NOMO-1 (cell line): ENCODE measurements around the gene L3MBTL3.
"Not testable (repeated sequence)": the region's sequence is repeated elsewhere in the genome, so short reads cannot be mapped to it uniquely, and the experiment has no call there.

Experiments
- DNase-seq, 2 experiments: peaks; one replicate each; lab custom pipeline; 2025; ENCODE audit not compliant: unreplicated experiment in 2 of 2; lab: John Stamatoyannopoulos, UW

Gene L3MBTL3

DNA sequence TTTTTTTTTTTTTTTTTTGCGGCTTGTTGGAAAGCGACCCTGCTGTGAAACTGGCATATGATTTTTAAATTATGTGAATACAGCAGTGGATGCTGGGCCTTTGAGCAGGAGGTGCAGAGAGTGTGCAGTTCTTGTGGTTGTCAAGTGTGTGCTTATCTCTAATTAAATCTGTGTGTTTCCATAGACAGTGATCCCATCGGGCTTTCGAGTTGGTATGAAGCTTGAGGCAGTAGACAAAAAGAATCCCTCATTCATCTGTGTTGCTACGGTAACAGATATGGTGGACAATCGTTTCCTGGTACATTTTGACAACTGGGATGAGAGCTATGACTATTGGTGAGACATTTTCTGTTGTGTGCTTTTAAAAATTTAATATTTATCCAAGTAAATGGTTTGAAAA lies 52.4 kb downstream of the L3MBTL3 start:
- DNase-seq: no peak

DNA sequence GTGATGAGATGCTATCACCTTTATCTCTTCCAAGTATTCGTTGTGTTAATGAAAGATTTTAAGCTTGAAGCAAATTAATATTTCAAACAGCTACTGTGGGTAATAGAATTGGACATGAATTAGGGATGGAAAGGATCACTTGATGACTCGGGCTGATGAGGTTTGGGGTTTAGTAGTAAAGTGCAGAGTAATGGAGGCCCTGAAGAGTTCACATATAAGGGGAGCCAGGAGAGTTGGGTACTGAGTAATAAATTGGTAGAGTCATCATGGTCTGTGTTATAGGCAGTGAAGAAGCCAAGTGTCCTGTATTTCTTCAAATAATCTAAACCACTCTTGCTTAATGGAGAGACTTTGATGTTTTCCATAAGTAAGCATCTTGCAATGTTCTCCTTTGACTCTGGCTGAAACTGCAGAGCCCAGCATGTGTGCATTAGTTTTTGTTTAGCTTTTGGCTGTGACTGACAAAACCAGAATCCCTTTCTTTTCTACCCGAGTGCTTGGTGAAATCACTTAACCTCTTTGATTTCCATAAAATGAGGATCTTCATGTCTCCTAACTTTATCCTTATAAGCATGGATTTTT lies 57.6 kb downstream of the L3MBTL3 start:
- no peak for DNase-seq

DNA sequence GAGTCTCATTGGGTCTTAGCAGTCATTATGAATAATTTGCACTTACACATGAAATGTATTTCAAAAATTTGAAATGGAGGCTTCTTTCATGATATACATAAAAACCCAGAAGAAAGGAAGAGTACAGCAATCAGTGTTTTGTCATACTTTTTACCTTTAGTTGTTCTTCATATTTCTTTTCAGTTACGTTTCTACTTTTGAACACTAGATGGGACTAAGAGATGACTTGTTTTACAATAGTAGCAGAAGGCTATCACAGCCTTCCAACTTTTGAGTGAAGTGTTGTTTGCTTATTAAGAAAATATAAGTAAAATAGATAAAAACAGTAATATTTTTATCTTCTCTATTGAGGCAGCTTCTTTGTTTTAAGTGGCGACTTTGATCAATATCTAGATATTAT lies 58.1 kb downstream of the L3MBTL3 start:
- no peak for DNase-seq

DNA sequence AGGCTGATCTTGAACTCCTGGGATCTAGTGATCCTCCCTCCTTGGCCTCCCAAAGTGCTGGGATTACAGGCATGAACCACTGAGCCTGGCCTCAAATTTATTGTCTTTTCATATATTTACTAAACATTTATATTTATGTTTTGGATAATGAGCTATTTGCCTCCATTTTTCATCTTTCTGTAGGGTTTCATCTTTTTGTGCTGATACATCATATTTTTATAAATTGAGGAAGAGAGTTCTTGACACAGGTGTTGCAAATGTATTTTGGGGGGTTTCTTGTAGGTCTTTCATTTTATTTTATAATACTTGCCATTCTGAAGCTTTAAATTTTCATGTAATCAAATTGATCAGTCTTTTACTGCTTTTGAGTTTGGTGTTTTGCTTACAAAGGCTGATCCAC lies 72.4 kb downstream of the L3MBTL3 start:
- no peak for DNase-seq

DNA sequence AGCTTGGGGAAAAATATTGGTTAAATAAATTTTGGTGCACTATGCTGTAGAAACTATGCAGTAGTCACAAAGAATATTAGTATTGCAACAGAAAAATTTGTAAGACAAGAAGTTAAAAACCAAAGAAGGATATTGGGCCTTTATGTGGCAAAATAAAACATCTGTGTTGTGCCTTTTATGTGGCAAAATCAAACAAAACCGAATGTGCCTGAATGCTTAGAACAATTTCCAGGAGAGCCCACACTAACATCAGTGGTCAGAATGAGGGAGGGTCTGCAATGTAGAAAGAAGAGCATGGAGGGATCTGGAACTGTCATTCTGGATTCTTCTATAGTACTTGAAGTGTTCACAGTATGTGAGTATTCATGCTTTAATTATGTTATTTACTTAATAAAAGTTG lies 75.2 kb downstream of the L3MBTL3 start:
- DNase-seq: no peak

DNA sequence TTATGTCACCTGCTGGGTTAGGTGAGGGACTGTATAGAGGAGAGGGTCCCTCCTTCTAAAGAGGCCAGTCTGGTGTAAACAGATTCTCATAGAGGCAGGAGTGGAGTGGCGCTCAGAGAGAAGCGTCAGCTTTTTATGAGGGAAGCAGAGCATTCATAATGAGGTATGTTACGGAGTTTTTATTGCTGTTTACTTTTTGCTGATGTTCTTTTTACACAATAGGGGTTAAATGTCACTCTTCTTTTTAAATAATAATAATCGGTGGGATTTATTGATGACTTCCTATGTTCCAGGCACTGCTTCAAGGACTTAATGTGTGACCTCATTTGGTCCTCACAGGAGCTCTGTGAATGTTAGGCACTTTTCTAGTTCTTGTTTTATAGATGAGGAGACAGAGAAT lies 79.9 kb downstream of the L3MBTL3 start:
- no peak for DNase-seq

DNA sequence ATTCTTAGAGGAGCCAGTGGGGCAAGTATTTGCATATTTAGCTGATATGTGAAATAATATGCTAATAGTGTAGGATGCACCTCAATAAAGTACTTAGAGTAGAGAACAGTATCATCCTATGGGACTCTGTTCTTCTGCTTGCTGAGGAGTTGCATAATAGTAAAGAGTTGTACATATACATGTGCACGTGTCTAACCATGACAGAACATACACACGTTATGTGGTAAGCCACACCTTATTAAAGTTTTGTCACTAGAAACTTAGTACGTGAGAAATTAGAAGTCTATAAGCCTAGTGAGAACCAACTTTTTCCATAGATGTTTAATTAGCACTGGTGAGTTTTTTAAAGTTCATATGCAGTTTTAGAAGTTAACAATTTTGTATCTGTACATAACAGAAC lies 80.7 kb downstream of the L3MBTL3 start:
- DNase-seq: no peak

DNA sequence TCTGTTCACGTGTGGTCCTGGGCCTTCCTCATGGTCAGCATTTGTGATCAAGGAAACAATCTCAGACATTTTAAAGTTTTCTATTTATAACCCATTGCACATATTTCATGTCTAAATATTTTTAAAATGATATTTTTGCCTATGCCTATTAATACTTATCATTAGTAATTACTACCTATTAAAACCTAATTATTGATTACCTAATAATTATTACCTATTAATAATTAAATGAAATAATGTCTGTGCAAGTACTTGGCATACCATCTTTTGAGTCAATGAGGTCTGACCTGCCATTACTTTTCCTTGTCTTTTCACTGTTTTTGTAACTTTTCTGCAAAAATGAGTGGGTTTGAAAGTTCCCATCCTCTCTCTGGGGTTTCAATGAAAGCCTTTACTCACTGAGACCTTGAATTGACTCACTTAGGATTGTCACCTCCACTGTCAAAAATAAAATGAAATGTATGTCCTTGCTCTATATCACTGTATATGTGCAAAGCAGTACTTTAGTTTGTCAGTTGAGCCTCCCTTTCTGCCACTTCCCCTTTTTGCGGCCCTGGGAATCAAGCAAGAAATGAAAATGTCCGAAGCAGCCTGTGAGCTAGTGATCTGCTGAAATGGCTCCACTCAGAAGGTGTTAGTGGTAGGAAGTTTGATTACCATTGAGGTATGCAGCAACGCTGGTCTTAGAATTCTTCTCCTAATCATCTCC lies 87.8 kb downstream of the L3MBTL3 start:
- peak; percentile 59 to 75 for DNase-seq

DNA sequence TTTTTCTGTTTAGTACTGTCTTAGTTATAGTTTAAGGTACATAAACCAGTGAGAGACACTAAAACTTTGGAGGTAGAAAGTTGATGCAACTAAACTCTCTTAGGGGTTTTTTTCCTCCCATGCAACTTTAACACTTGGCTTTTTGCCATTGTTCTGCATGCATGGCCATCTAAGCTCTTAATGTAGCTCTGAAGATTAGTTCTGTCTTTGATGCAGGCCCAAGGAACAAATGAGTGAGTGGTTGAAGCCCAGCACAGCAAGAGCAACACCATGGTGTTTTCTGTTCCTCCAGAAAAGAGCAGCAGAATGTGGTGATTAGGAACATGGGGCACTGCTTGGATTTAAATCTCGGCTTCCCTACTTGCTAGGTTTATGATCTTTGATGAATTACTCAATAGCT lies 89.3 kb downstream of the L3MBTL3 start:
- DNase-seq: no peak

DNA sequence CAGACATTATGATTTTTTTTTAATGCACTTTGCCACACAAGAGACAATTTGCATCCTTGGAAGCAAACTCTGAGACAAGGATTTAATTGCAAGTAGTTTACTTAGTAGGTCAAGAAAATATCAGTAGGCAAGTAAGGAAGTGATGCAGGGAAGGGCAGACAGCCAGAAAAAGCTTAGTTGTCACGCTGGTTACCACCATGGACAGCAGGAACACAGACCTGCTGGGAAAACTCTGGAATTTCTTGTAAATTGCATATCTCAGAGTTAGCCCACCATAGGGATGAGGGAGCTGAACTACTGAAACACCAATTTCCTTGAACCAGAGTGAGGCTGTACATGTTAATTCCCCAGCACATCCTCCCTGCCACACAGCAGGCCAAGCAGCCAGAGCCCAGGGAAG lies 92.7 kb downstream of the L3MBTL3 start:
- DNase-seq: no peak

DNA sequence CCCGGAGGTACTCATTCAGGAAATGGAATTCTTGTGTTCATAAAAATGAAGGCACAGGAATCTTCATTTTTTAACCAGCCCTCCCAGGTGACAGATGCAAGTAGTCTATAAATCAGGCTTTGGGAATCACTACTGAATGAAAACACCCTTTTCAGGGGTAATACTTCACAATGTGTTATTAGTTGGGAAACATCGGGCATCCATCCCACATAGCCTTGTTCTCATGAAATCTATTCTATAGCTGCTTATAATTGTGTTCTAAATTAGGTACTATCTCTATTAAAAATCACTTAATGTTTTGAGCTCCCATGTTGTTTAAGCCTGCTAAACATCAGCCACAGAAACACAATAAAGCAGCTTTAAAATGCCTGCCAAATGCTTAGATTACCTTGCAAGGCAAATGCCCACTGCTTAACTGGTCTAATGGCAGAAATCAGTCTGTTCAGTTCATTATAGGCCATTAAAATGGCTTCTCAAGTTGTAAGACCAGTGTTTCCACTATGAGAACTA lies 94.9 kb downstream of the L3MBTL3 start:
- DNase-seq: no peak

DNA sequence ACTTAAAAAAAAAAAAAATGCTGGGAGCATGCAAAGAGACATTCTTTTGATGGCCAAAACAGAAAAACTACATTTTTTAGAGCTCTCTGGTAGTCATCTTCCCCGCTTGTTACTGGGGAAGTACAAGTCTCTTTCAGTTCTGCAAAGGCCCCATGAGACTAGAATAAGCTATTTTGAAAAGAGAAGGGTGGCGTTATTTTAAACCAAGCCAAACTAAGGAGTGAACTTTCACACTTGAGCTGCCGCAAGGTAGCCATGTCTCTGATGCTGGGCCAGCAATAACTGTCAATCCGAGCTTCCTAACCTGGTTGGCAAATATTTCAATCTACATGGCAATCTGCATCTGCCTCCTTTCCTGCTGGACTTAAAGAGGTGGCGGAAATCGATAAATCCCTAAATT lies 96.7 kb downstream of the L3MBTL3 start:
- DNase-seq: peak; percentile 2 to 52

DNA sequence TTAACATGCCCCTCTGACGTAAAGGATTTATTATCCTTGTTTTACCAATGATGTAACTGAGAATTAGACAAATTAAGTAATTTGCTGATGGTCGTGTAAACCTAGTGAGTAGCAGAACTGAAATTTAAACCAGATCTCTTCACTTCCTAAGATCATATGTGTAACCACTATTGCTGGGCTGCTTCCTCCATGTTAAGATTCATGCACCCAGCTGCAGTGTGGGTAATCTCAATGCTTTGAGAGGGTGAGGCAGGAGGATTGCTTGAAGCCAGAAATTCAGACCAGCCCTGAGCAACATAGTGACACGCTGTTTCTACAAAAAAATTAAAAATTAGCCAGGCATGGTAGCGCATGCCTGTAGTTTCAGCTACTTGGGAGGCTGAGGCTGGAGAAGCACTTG lies 97.9 kb downstream of the L3MBTL3 start:
- DNase-seq: no peak

DNA sequence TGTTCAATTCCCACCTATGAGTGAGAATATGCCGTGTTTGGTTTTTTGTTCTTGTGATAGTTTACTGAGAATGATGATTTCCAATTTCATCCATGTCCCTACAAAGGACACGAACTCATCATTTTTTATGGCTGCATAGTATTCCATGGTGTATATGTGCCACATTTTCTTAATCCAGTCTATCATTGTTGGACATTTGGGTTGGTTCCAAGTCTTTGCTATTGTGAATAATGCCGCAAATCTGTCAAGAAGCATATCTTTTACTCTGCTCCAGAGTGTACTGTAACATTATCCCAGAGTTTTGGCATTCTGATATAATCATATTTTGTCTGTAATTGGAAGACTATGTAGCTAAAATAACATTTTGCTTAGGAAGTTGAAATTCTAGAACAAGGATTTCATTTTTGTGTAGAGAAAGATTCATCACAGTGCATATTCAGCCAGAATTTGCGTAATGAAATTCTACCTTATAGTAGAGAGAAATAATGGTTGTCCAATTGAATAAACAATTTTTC lies 98.9 kb downstream of the L3MBTL3 start:
- not testable (repeated sequence) for DNase-seq

DNA sequence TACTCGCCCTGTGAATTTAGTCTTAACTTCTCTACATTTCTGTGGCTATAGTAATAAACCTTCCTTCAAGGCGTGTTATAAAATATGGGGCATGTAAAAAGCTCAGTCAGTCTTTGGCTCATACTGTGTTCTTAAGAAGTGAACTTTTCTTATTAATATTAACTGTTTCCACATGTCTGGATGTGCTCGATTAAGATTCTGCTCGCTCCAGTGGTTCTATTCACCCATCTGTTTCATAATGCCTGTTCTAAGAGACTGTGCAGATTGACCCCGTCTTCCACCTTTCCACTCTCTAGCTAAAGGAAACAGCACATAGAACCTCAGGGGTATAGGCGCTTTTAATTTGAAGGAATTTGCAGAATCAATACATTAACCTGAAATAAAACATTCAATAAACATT lies 99.9 kb downstream of the L3MBTL3 start:
- no peak for DNase-seq

DNA sequence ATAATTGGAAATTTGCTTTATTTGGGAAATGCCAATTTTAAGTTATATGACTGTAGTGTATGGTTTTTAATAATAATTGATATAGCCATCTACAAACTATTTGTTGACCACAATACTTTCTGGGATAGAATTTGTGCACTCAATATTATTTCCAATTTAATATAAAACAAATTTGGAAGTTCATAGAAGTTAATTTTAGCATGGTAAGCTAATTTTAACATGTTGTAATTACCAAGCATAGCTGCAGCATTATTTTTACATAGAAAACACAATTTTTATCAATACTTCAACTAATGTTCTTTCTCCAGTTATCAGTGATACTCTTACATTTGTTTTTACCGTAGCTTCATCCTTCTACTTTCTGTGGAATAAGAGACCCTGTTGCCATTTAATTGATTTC lies 100.8 kb downstream of the L3MBTL3 start:
- DNase-seq: no peak

DNA sequence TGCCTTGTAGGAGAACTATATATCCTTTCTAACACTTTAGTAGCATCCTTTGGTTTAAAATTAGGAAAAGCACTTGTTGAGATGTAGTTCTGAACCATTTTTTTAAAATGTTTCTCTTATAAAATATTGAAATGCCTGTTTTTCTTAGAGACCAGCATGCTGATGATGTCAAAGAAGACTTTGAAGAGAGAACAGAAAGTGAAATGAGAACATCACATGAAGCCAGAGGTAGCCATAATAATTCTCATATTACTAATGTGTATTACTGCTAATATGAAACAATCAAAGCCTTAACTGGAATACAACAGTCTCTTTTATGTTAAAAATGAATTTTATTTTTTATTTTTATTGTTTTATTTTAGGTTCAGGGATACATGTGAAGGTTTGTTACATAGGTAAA lies 102.3 kb downstream of the L3MBTL3 start:
- DNase-seq: no peak

DNA sequence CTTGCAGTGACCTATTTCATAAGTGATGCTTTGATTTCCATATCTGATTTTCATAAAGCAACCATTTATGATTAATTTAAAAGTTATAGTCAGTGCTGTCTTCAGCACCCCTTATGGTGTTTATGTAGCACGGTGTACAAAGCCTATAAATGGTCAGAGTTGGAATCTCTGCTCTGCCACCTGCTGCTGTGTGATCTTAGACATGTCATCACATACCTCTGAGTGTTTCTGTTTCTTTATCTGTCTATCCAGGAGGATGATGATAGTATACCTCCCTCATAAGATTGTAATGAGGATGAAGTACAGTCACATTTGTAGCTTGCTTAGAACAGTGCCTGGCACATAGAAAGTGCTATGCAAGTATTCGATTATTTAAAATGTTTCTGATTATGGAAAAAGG lies 103.9 kb downstream of the L3MBTL3 start:
- DNase-seq: no peak

DNA sequence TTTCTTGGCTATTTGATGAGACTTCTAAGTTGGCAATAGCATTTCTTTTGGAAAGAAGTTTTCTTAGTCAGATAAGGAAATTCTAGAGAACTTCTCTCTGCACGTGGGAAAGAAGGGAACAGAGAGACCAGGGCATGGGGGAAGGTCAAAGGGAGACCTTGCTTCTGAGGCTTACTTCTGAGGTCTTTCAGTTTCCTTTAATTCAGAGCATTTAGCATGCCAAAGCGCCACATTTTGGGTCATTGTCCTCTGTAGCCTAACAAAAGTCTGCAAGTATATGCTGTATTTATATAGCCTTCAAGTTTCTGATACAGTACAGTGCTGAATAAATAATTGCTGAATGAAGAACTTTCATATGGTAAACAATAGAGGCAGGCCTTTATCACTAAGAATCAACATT lies 108.8 kb downstream of the L3MBTL3 start:
- DNase-seq: no peak

DNA sequence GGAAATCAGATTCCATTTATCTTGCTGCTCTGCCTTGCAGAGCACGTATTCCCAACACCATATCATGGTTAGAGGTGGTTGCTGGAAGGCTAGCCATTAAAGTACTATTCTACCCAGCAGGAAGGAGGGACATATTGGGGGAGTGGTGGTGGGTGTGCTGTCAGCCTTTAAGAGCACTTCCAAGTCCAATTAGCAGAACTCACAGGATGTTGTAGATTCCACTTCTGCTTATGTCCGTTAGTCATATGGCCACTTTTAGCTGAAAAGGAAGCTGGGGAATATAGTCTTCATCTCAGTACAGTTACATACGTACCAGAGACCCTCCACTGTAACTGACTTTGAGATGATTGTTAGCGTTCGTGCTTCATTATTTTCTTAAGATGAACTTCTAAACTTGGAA lies 109.9 kb downstream of the L3MBTL3 start:
- DNase-seq: peak; percentile 5 to 26

DNA sequence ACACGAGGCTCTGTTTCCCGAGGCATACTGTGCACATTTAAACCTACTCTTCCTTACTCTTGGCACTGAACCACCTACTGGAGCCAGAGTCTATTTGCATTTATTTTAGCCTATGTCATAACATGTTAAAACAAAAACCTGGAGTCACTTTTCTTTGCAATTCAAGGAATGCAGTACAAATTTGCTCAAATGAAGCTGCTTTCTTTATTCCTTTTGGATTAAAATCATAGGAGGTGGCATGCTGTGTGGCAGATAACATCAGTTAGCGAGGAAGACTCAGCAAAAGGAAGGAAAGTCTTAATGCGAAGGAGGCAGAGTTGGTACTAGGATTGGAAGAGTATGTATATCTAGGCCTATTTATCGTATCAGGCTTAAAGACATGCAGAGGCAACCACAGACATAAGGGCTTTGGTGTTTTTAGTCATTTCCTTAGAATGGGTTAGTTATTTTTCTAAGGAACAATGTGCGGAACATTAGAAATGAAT lies 111.4 kb downstream of the L3MBTL3 start:
- no peak for DNase-seq

DNA sequence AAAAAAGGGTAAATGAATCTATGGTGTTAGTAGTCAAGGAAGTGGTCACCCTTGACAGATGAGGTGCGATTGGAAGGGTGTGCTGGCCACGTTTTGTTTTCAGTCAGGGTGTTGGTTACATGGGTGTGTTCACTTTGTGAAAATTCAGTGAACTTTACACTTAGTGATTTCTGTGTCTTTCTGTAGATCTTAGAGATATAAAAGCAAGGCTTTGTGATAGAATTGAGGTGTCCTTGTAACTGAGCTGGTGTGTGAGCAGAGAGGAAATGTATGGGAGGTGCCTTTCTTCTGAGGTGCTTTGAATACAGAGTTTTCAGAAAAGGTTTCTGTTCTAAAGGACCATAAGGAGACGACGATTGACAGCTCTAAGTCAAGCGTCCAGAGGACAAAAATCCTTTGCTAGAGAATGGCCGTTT lies 113.9 kb downstream of the L3MBTL3 start:
- DNase-seq: no peak
